Ovary (tissue), 9 donors: ENCODE measurements around the gene LDB3. TPM values are rescaled to one million over a fixed set of nuclear protein-coding genes. Genes with fewer than 3 reads are reported as not detected.
A peak's percentile ranks its signal among the peaks of the same experiment; 100 is the strongest.

ENCODE experiments used
- DNase-seq, 5 donors: peaks; one replicate each; pipeline ENCODE4 v3.0.0-alpha.2; 2019 to 2020
- H3K27ac ChIP-seq, 2 donors: fragments of 200-600 bp; one replicate each; pipeline versions ENCODE4 v1.5.1 to v1.8.0; 2019 to 2022
- H3K27me3 ChIP-seq: fragments of 200-600 bp; one replicate; pipeline ENCODE4 v1.8.0; 2022
- H3K36me3 ChIP-seq: fragments of 200-600 bp; sonication (generic); one replicate; pipeline ENCODE4 v1.5.1; 2019
- H3K4me1 ChIP-seq: one replicate; pipeline ENCODE4 v1.8.1; 2013; ENCODE audit warnings: mild to moderate bottlenecking, moderate library complexity; ENCODE audit not compliant: insufficient read depth
- H3K4me3 ChIP-seq: fragments of 200-600 bp; sonication (generic); one replicate; pipeline ENCODE4 v1.5.1; 2017
- H3K9me3 ChIP-seq, 2 donors: fragments of 200-600 bp in 1 of 2; sonication (generic) in 1 of 2; one replicate each; pipeline versions ENCODE4 v1.5.1 to v1.8.1; 2013 to 2019; ENCODE audit warnings: mild to moderate bottlenecking in 1 of 2, moderate library complexity in 1 of 2
- EP300 ChIP-seq: sonication (generic); formaldehyde crosslinking; IDR thresholded peaks from one replicate; pipeline ENCODE4 v1.6.1; 2017; ENCODE audit warnings: antibody characterized with exemption
- POLR2A ChIP-seq: fragments of 450-650 bp; IDR thresholded peaks from one replicate; pipeline ENCODE4 v1.6.1; 2017; ENCODE audit warnings: antibody characterized with exemption, mild to moderate bottlenecking, moderate library complexity
- WGBS, 3 donors: extraction: QIAGEN DNeasy Blood & Tissue Kit in 1 of 3; methylation state at CpG; one replicate each; pipeline versions ENCODE4 v1.1.5 to v1.1.7; 2013 to 2017; 5-methylcytosine and 5-hydroxymethylcytosine counted together
- intact Hi-C, 4 donors: fragments of 100-400 bp; cut with DNase I; formaldehyde crosslinking; loops; one replicate each; pipeline versions ENCODE4 v1.11.0 to v1.15.1; 2022 to 2023
- polyA plus RNA-seq, 2 donors: library from polyadenylated mRNA; stranded (reverse); fragments of 200-250 nt in 1 of 2; fragments of 350-450 nt in 1 of 2; fragmentation: Illumina TruSeq in 1 of 2; extraction: RNeasy Lipid Tissue Mini Kit (QIAGEN cat#74804) in 1 of 2; gene quantifications; one replicate each; pipeline ENCODE4 v1.2.3, GENCODE V29; 2013 to 2014
- total RNA-seq, 7 donors: library from RNA; depleted of rRNA in 2 of 7; stranded (reverse); fragments of >200 nt in 2 of 7; fragmentation: NEBNext Ultra II Directional in 3 of 7; extraction: Animal tissue kit (Norgen Biotek cat#: 25700) in 3 of 7; gene quantifications; one replicate each; pipeline versions ENCODE4 v1.1.0 to v1.2.4, GENCODE V29; 2016 to 2023
- TF ChIP-seq, protein P1 (sequence below), 3 donors: fragments of 450-650 bp in 2 of 3; fragments of 200-600 bp in 1 of 3; IDR thresholded peaks; one replicate each; pipeline versions ENCODE4 v1.5.1 to v1.8.0; 2016 to 2022; ENCODE audit warnings: antibody characterized with exemption in 3 of 3, mild to moderate bottlenecking in 1 of 3
- donor health status: DM: no; HTN: no; CAD: no; lungs with moderate emphysema.
- donor health status: DM: no; HTN: no; CAD: no.
- donor health status: Bipolar disorder and iron deficiency.
- donor health status: DM: yes; HTN: yes; CAD: no.
- donor health status: DM: no; HTN: no; CAD: no.
- donor health status: DM: yes; HTN: yes; CAD: no.

LDB3 gene
- total and polyA plus RNA-seq, 9 donors = 1.5 to 12.9 (median 3.6) TPM

DNA sequence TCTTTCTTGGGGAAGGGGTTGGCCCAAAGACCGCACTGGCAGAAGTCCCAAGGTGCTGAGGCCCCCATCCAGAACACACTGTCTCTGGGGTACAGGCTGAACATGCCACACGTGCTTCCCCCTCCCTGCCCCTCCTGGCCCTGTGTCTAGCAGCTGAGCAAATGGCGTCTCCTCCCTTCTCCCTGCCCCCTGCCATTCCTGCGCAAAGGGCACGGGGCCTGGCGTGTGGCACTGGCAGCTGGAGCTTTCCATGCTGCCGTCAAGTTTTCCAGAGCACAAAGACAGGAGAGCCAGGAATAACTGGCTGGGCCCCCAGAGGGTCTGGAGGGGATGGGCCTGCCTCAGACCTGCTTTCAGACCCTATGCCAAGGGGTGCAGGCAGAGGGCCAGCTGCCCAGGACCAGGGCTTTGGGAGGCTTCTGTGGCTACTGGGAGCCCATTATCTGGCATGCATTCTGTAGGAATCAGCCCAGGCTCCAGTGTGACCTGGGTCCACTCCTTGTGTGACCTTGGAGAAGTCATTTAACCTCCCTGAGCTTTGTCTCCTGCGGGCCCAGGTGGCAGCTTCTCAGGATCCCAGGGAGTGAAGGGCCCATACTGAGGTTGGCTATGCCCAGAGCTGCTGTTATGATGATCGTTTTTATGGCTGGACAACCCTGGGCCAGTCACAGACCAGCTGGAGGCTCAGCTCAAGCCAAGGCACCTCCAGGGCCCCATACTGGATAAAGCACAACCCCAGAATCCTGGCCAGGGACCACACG is 710 bp upstream of the LDB3 start:
- Histone ChIP-seq H3K4me3 (no peak overlapping the region), H3K4me1 (peaks cover 32% of the 10 kb centered on the region), H3K27me3 (no peaks in the 10 kb centered on the region), H3K36me3 (no peaks in the 10 kb centered on the region), H3K9me3 (no peaks in the 10 kb centered on the region), H3K27ac (peak overlapping the region in 1 of 2 donors; percentile 41)
- TF ChIP-seq POLR2A (no peak), EP300 (no peak)
- TF ChIP-seq, protein P1, sequence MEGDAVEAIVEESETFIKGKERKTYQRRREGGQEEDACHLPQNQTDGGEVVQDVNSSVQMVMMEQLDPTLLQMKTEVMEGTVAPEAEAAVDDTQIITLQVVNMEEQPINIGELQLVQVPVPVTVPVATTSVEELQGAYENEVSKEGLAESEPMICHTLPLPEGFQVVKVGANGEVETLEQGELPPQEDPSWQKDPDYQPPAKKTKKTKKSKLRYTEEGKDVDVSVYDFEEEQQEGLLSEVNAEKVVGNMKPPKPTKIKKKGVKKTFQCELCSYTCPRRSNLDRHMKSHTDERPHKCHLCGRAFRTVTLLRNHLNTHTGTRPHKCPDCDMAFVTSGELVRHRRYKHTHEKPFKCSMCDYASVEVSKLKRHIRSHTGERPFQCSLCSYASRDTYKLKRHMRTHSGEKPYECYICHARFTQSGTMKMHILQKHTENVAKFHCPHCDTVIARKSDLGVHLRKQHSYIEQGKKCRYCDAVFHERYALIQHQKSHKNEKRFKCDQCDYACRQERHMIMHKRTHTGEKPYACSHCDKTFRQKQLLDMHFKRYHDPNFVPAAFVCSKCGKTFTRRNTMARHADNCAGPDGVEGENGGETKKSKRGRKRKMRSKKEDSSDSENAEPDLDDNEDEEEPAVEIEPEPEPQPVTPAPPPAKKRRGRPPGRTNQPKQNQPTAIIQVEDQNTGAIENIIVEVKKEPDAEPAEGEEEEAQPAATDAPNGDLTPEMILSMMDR (IDR thresholded peaks at IDR 0.05) = no peak
- WGBS, 3 donors = 74 to 78% (median 75%) methylated on average over 10 of the region's 10 CpGs
- DNase-seq = no peak
- intact Hi-C loops = no loop called here

DNA sequence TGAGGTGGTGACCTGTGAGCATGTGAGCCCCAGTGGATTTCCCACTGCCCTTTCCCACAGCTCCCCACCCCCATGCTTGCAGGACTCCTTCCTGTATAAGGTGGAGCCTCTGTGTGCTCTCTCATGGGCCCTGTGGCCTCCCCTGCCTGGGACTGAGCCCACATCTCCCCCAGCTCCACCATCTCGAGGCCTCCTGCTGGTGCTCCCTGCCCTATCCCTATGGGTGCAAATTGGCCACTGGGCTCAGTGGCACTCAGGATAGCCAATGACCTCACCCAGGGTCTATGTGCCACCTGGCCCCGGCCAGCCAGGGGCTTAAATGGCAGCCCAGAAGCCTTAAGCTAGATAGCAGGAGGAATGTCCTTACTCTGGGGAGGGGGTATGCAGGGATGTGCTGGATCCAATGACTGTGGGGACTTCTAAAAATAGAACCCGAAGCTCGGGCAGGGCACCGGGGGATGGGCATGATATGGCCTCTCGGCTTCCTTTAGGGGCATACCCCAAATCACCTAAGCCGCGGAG is 2.0 kb downstream of the LDB3 start:
- H3K4me3 ChIP-seq = no peak overlapping the region
- intact Hi-C loops = no loop called here

DNA sequence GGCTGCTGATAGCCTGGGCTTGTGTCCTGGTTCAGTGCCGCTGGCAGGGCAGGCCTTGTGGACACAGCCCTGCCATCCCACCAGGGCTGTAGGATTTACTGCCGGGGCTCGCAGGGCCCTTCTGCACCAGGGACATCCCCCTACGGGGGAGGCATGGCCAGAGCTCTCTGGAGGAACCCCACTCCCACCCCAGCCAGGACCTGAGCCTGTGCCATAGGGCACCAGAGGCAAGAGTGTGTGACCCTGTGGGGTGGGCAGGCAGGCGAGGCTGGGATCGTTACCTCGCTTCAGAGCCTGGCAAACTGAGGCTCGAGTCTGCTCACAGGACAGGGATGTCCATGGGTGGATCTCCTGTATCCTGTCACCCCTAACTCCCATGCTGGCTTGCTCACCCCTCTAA is 2.6 kb downstream of the LDB3 start:
- TF ChIP-seq POLR2A (no peak), EP300 (no peak)
- TF ChIP-seq, protein P1 (IDR thresholded peaks at IDR 0.05) = no peak
- peaks cover 37% of the 10 kb centered on the region for H3K4me1 ChIP-seq
- H3K4me3 ChIP-seq = no peak overlapping the region
- DNase-seq = no peak
- intact Hi-C loops = no loop called here
- H3K27me3 ChIP-seq = no peaks in the 10 kb centered on the region
- no peaks in the 10 kb centered on the region for H3K36me3 ChIP-seq
- peak overlapping the region in 1 of 2 donors; percentile 83 for H3K27ac ChIP-seq
- 82 to 91% (median 83%) methylated on average over 8 of the region's 8 CpGs for WGBS, 3 donors
- H3K9me3 ChIP-seq = no peaks in the 10 kb centered on the region

More for the DNA sequence above, 2.0 kb downstream of the LDB3 start:
- 74 to 86% (median 86%) methylated on average over 8 of the region's 8 CpGs for WGBS, 3 donors
- Histone ChIP-seq H3K9me3 (no peaks in the 10 kb centered on the region), H3K27ac (no peak overlapping the region), H3K4me1 (peaks cover 37% of the 10 kb centered on the region), H3K27me3 (no peaks in the 10 kb centered on the region), H3K36me3 (no peaks in the 10 kb centered on the region)
- no peak for DNase-seq
- TF ChIP-seq, protein P1 (IDR thresholded peaks at IDR 0.05) = no peak
- no peak for TF ChIP-seq EP300
- TF ChIP-seq POLR2A = no peak

DNA sequence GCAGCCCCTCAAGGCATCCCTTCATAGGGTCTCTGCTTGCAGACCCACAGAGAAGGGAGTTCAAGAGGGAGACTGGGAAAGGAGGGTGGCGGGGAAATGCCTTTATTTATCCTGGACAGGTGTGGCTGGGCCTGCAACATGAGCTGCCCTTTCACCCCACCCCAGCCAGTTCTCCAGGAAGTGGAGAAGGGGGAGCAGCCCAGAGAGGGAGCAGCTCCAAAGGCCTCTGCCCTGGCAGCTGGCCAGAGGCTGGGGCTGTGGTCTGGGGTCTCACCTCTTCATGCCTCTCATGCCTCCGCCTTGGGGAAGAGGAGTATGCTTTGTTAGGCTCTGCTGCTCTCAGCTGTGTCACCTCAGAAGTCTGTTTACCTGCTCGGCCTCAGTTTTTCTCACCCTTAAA is 3.1 kb downstream of the LDB3 start:
- Histone ChIP-seq H3K9me3 (no peaks in the 10 kb centered on the region), H3K4me1 (peaks cover 37% of the 10 kb centered on the region), H3K27ac (peak overlapping the region in 1 of 2 donors; percentile 83), H3K27me3 (no peaks in the 10 kb centered on the region), H3K36me3 (no peaks in the 10 kb centered on the region), H3K4me3 (no peak overlapping the region)
- intact Hi-C loops = no loop called here
- TF ChIP-seq, protein P1 (IDR thresholded peaks at IDR 0.05) = no peak
- TF ChIP-seq POLR2A (no peak), EP300 (no peak)
- 73 to 88% (median 83%) methylated on average over 3 of the region's 3 CpGs for WGBS, 3 donors
- no peak for DNase-seq
